SK-N-SH treated with all-trans-retinoic acid at 6 μM for 48 hours (cell line): ENCODE results near the gene KDR.

Experiments used
- ATAC-seq: fragments of 200-7000 bp; cut with Tn5 transposase; 3 replicates; pipeline ENCODE4 v1.9.1; 2020; ENCODE audit warnings: mild to moderate bottlenecking, moderate library complexity
- ARNTL ChIP-seq: fragments of 450-650 bp; formaldehyde crosslinking; IDR thresholded peaks from 2 replicates; pipeline ENCODE4 v1.5.0; 2020; ENCODE audit warnings: low read depth, mild to moderate bottlenecking, moderate library complexity, borderline replicate concordance
- BACH2 ChIP-seq: fragments of 250-450 bp; sonication (Bioruptor Pico); IDR thresholded peaks from 2 replicates; pipeline ENCODE4 v1.9.0; 2021; ENCODE audit warnings: mild to moderate bottlenecking, borderline replicate concordance
- CREB5 ChIP-seq: fragments of 250-450 bp; sonication (Bioruptor Pico); IDR thresholded peaks from 2 replicates; pipeline ENCODE4 v1.5.1; 2020; ENCODE audit warnings: low read depth, mild to moderate bottlenecking, moderate library complexity
- CSDC2 ChIP-seq: fragments of 250-450 bp; sonication (Bioruptor Pico); IDR thresholded peaks from 2 replicates; pipeline ENCODE4 v1.5.0; 2020; ENCODE audit warnings: mild to moderate bottlenecking, moderate library complexity
- CSRNP3 ChIP-seq: fragments of 250-450 bp; sonication (Bioruptor Pico); IDR thresholded peaks from 2 replicates; pipeline ENCODE4 v1.5.1; 2021; ENCODE audit warnings: mild to moderate bottlenecking, moderate library complexity
- ESRRG ChIP-seq: fragments of 250-450 bp; sonication (Bioruptor Pico); IDR thresholded peaks from 2 replicates; pipeline ENCODE4 v1.6.1; 2021; ENCODE audit warnings: mild to moderate bottlenecking
- GLIS3 ChIP-seq: fragments of 250-450 bp; sonication (Bioruptor Pico); IDR thresholded peaks from 2 replicates; pipeline ENCODE4 v1.5.0; 2020; ENCODE audit warnings: mild to moderate bottlenecking, moderate library complexity
- OSR1 ChIP-seq: fragments of 250-450 bp; sonication (Bioruptor Pico); IDR thresholded peaks from 2 replicates; pipeline ENCODE4 v1.8.0; 2022; ENCODE audit warnings: moderate library complexity, mild to moderate bottlenecking, inconsistent platforms
- PATZ1 ChIP-seq: fragments of 250-450 bp; sonication (Bioruptor Pico); IDR thresholded peaks from 2 replicates; pipeline ENCODE4 v1.8.0; 2020; ENCODE audit warnings: mild to moderate bottlenecking, moderate library complexity, borderline replicate concordance
- POU6F1 ChIP-seq: fragments of 250-450 bp; sonication (Bioruptor Pico); IDR thresholded peaks from 2 replicates; pipeline ENCODE4 v1.8.0; 2021; ENCODE audit warnings: low read depth, mild to moderate bottlenecking, moderate library complexity, borderline replicate concordance
- PPARA ChIP-seq: fragments of 250-450 bp; sonication (Bioruptor Pico); IDR thresholded peaks from 2 replicates; pipeline ENCODE4 v1.5.0; 2020; ENCODE audit warnings: mild to moderate bottlenecking, borderline replicate concordance
- RARB ChIP-seq: fragments of 250-450 bp; sonication (Bioruptor Pico); IDR thresholded peaks from 2 replicates; pipeline ENCODE4 v1.8.0; 2021; ENCODE audit warnings: mild to moderate bottlenecking, moderate library complexity
- SNAI2 ChIP-seq: fragments of 250-450 bp; sonication (Bioruptor Pico); IDR thresholded peaks from 2 replicates; pipeline ENCODE4 v1.5.0; 2020; ENCODE audit warnings: mild to moderate bottlenecking, moderate library complexity
- TCF4 ChIP-seq: fragments of 250-450 bp; sonication (Bioruptor Pico); IDR thresholded peaks from 2 replicates; pipeline ENCODE4 v1.8.0; 2021; ENCODE audit warnings: mild to moderate bottlenecking, moderate library complexity, borderline replicate concordance
- TOX ChIP-seq: fragments of 250-450 bp; sonication (Bioruptor Pico); IDR thresholded peaks from 2 replicates; pipeline ENCODE4 v1.8.0; 2021; ENCODE audit warnings: mild to moderate bottlenecking, moderate library complexity, borderline replicate concordance
- ZFP3 ChIP-seq: fragments of 250-450 bp; sonication (Bioruptor Pico); IDR thresholded peaks from 2 replicates; pipeline ENCODE4 v1.5.0; 2020; ENCODE audit warnings: mild to moderate bottlenecking, moderate library complexity
- ZFP30 ChIP-seq: fragments of 450-650 bp; formaldehyde crosslinking; IDR thresholded peaks from 2 replicates; pipeline ENCODE4 v1.5.0; 2022; ENCODE audit warnings: mild to moderate bottlenecking, moderate library complexity
- ZNF70 ChIP-seq: fragments of 450-650 bp; formaldehyde crosslinking; IDR thresholded peaks from 2 replicates; pipeline ENCODE4 v1.5.0; 2020; ENCODE audit warnings: mild to moderate bottlenecking, moderate library complexity
- ZNF8 ChIP-seq: fragments of 450-650 bp; formaldehyde crosslinking; IDR thresholded peaks from 2 replicates; pipeline ENCODE4 v1.5.0; 2020; ENCODE audit warnings: mild to moderate bottlenecking, moderate library complexity

Gene KDR

GRCh38 chr4:55089916-55090315 is 35.5 kb downstream of the KDR start:
- no peak for ATAC-seq
- TF ChIP-seq SNAI2 (CRISPR knock-in tag) (no peak), PPARA (CRISPR knock-in tag) (no peak), POU6F1 (CRISPR knock-in tag) (no peak), GLIS3 (CRISPR knock-in tag) (no peak), TCF4 (CRISPR knock-in tag) (no peak), CSRNP3 (no peak), ARNTL (no peak), ZFP3 (no peak), ESRRG (CRISPR knock-in tag) (no peak), CSDC2 (CRISPR knock-in tag) (no peak), OSR1 (no peak), CREB5 (CRISPR knock-in tag) (no peak), BACH2 (CRISPR knock-in tag) (no peak), PATZ1 (CRISPR knock-in tag) (no peak), TOX (CRISPR knock-in tag) (no peak)

GRCh38 chr4:55087913-55088260 is 37.5 kb downstream of the KDR start:
- no peak for ATAC-seq
- TF ChIP-seq PPARA (CRISPR knock-in tag) (no peak), OSR1 (no peak), CSDC2 (CRISPR knock-in tag) (no peak), ZNF70 (CRISPR knock-in tag) (no peak), ZNF8 (no peak), SNAI2 (CRISPR knock-in tag) (no peak), TOX (CRISPR knock-in tag) (no peak), POU6F1 (CRISPR knock-in tag) (no peak), PATZ1 (CRISPR knock-in tag) (no peak), RARB (CRISPR knock-in tag) (no peak), CREB5 (CRISPR knock-in tag) (no peak), BACH2 (CRISPR knock-in tag) (no peak), ARNTL (no peak), TCF4 (CRISPR knock-in tag) (no peak), ZFP30 (no peak)
- TF ChIP-seq, all 23 proteins: peak for 0
